Activated CD8-positive, alpha-beta T cell treated with anti-CD3 and anti-CD28 coated beads for 36 hours (primary cell): ENCODE results near the gene ASB2. TPM values are rescaled to one million over a fixed set of nuclear protein-coding genes. Genes with fewer than 3 reads are reported as not detected.

Experiments
- ATAC-seq: fragments of 200-7000 bp; cut with Tn5 transposase; one replicate; pipeline ENCODE4 v1.10.0; 2021; ENCODE audit warnings: mild to moderate bottlenecking, moderate library complexity
- CTCF ChIA-PET: fragments of 350-600 bp; sonication (Branson Sonifier 250); formaldehyde crosslinking; loops from one replicate; lab custom pipeline; 2021; ENCODE audit warnings: antibody characterized with exemption; lab: Charles Lee
- POLR2A ChIA-PET: fragments of 350-600 bp; sonication (Branson Sonifier 250); formaldehyde crosslinking; loops from one replicate; lab custom pipeline; 2021; ENCODE audit warnings: antibody characterized with exemption; lab: Charles Lee
- DNase-seq: peaks from one replicate; pipeline ENCODE4 v3.0.0-alpha.2; 2020
- H3K27ac Mint-ChIP-seq: one replicate; pipeline ENCODE4 v1.8.0; 2021; ENCODE audit warnings: mild to moderate bottlenecking, mixed read lengths
- H3K27me3 Mint-ChIP-seq: one replicate; pipeline ENCODE4 v1.8.0; 2021; ENCODE audit warnings: mixed read lengths
- H3K36me3 Mint-ChIP-seq: one replicate; pipeline ENCODE4 v1.8.0; 2021; ENCODE audit warnings: low read depth, mixed read lengths
- H3K4me1 Mint-ChIP-seq: one replicate; pipeline ENCODE4 v1.8.0; 2021; ENCODE audit warnings: low read depth, mixed read lengths
- H3K4me3 Mint-ChIP-seq: one replicate; pipeline ENCODE4 v1.8.0; 2021; ENCODE audit warnings: mild to moderate bottlenecking, moderate library complexity, mixed read lengths
- H3K9me3 Mint-ChIP-seq: one replicate; pipeline ENCODE4 v1.8.0; 2021; ENCODE audit warnings: mixed read lengths
- intact Hi-C: fragments of 100-400 bp; cut with micrococcal nuclease; formaldehyde crosslinking; loops from one replicate; pipeline ENCODE4 v1.10.0; 2022
- total RNA-seq, 2 experiments: library from RNA; stranded (reverse); gene quantifications; one replicate each; pipeline ENCODE4 v1.2.3, GENCODE V29; 2021
- TF ChIP-seq, protein P1 (sequence below): fragments of 200-600 bp; IDR thresholded peaks from one replicate; pipeline ENCODE4 v1.8.0; 2022; ENCODE audit warnings: antibody characterized with exemption, mild to moderate bottlenecking

ASB2 gene
- total RNA-seq, 2 experiments from 2014 or later = 11.7 to 12.7 TPM

DNA sequence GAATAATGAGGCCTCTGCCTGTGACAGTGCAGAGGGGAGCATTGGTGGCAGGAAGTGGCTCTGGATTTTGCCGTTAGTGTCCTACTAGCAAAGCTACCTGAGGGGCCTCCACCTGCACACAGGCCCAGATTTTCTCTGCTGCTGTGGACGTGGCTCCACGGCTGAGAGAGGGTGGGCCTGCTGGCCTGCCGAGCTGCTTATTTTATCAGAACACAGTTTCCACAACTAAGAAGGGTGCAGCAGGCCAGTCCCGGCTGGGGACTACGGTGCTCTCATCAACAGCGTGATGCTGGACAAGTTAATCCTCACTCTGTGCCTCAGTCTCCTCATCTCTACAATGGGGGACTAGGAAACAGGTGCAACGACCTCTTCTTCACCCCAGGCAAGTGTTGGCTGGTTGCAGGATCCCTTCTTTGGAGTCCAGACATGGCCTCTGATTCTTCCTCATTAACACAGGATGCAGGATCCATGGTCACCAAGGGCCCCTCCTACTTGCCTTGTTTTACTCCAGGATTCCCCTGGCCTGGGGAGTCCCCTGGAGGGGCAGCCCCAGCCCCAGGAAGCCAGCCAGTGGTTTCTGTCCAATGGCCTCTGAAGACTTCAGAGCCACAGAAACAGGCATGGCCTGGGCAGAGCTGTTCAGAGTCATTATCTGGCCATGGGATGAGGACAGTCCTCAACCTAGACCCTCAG lies 45.9 kb downstream of the ASB2 start:
- Mint-ChIP-seq H3K9me3 (no peaks in the 10 kb centered on the region), H3K4me1 (no peaks in the 10 kb centered on the region), H3K27ac (no peak overlapping the region), H3K36me3 (no peaks in the 10 kb centered on the region), H3K4me3 (no peak overlapping the region), H3K27me3 (no peaks in the 10 kb centered on the region)
- TF ChIP-seq, protein P1, sequence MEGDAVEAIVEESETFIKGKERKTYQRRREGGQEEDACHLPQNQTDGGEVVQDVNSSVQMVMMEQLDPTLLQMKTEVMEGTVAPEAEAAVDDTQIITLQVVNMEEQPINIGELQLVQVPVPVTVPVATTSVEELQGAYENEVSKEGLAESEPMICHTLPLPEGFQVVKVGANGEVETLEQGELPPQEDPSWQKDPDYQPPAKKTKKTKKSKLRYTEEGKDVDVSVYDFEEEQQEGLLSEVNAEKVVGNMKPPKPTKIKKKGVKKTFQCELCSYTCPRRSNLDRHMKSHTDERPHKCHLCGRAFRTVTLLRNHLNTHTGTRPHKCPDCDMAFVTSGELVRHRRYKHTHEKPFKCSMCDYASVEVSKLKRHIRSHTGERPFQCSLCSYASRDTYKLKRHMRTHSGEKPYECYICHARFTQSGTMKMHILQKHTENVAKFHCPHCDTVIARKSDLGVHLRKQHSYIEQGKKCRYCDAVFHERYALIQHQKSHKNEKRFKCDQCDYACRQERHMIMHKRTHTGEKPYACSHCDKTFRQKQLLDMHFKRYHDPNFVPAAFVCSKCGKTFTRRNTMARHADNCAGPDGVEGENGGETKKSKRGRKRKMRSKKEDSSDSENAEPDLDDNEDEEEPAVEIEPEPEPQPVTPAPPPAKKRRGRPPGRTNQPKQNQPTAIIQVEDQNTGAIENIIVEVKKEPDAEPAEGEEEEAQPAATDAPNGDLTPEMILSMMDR = no peak
- ATAC-seq = peak; percentile 30
- ChIA-PET CTCF (interaction anchor here (0.9 to 1.9 kb wide), 2 partner anchors 9 to 26 kb away, joined by 3 to 12 read pairs; no protein-coding TSS in a partner anchor), POLR2A (no interaction called here)
- DNase-seq = no peak
- intact Hi-C loops = no loop called here

DNA sequence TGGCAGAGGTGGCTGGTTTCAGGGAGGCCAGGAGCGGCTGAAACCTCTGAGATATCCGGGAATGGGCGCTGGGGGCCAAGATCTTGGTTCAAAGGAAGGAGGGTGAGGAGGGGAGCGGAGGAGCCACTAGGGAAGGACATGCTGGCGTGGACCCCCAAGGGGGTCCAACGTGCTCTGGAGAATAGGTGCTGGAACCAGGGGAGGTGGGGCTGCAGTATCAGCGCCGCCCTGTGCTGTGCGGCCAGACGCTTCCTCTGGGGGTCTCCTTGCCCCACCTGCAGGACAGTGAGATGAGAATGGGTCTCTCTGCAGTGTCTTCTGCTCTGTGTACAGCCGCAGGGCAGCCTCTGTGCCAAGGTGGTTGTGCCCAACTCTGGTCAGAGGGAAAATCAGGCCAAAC lies 46.7 kb downstream of the ASB2 start:
- ChIA-PET CTCF (no interaction called here), POLR2A (no interaction called here)
- intact Hi-C loops = no loop called here
- Mint-ChIP-seq H3K27me3 (no peaks in the 10 kb centered on the region), H3K9me3 (no peaks in the 10 kb centered on the region), H3K4me1 (no peaks in the 10 kb centered on the region), H3K27ac (no peak overlapping the region), H3K36me3 (no peaks in the 10 kb centered on the region), H3K4me3 (no peak overlapping the region)
- DNase-seq (no peak), ATAC-seq (no peak)
- TF ChIP-seq, protein P1 = no peak

- no peak overlapping the region for H3K27ac Mint-ChIP-seq
- DNase-seq (no peak), ATAC-seq (no peak)
- no peaks in the 10 kb centered on the region for H3K27me3 Mint-ChIP-seq
- H3K36me3 Mint-ChIP-seq = no peaks in the 10 kb centered on the region
- TF ChIP-seq, protein P1 = no peak
- POLR2A ChIA-PET = no interaction called here
- H3K4me1 Mint-ChIP-seq = no peaks in the 10 kb centered on the region
- H3K9me3 Mint-ChIP-seq = no peaks in the 10 kb centered on the region
- intact Hi-C loops = no loop called here
- H3K4me3 Mint-ChIP-seq = no peak overlapping the region
- CTCF ChIA-PET = no interaction called here
These were observed 47.3 kb downstream of the ASB2 start for GRCh38 chr14:93929048-93929535.

- intact Hi-C loops = no loop called here
- H3K9me3 Mint-ChIP-seq = no peaks in the 10 kb centered on the region
- H3K27me3 Mint-ChIP-seq = no peaks in the 10 kb centered on the region
- H3K27ac Mint-ChIP-seq = no peak overlapping the region
- ChIA-PET POLR2A (no interaction called here), CTCF (no interaction called here)
- no peak for ATAC-seq
- no peaks in the 10 kb centered on the region for H3K4me1 Mint-ChIP-seq
- TF ChIP-seq, protein P1 = no peak
- DNase-seq = no peak
- no peak overlapping the region for H3K4me3 Mint-ChIP-seq
- no peaks in the 10 kb centered on the region for H3K36me3 Mint-ChIP-seq
These were observed 48.0 kb downstream of the ASB2 start for GRCh38 chr14:93928184-93929047.

- no peak for DNase-seq
These were observed 48.6 kb downstream of the ASB2 start for GRCh38 chr14:93927800-93928145.

More at GRCh38 chr14:93927800-93928145, 48.6 kb downstream of the ASB2 start:
- H3K4me3 Mint-ChIP-seq = no peak overlapping the region
- CTCF ChIA-PET = no interaction called here
- no peak for ATAC-seq
- H3K4me1 Mint-ChIP-seq = no peaks in the 10 kb centered on the region
- no peaks in the 10 kb centered on the region for H3K36me3 Mint-ChIP-seq
- intact Hi-C loops = no loop called here
- POLR2A ChIA-PET = no interaction called here
- H3K9me3 Mint-ChIP-seq = no peaks in the 10 kb centered on the region
- H3K27me3 Mint-ChIP-seq = no peaks in the 10 kb centered on the region
- H3K27ac Mint-ChIP-seq = no peak overlapping the region
- TF ChIP-seq, protein P1 = no peak
